GM12878 (cell line): ENCODE results near the gene UGT2A1. TPM values are rescaled to one million over a fixed set of nuclear protein-coding genes. Genes with fewer than 3 reads are reported as not detected.

Experiments
- ATAC-seq: fragments of 200-7000 bp; cut with Tn5 transposase; 3 replicates; pipeline ENCODE4 v1.9.1; 2020; ENCODE audit warnings: mild to moderate bottlenecking, moderate library complexity
- BruUV-seq: library from RNA; stranded (reverse); fragments of 400-500 nt; replicated peaks from 2 replicates; lab custom pipeline; 2021; lab: Mats Ljungman, UMichigan
- CTCF ChIA-PET: fragments of 300-600 bp; sonication (Branson Sonifier 250); formaldehyde crosslinking; extraction: SDS; loops from one replicate; lab custom pipeline; 2021; ENCODE audit warnings: inconsistent platforms; lab: Yijun Ruan, JAX
- POLR2A ChIA-PET: fragments of 350-600 bp; formaldehyde crosslinking; extraction: SDS; loops from one replicate; lab custom pipeline; 2021; ENCODE audit warnings: inconsistent platforms; lab: Charles Lee
- RAD21 ChIA-PET: fragments of 300-600 bp; sonication (Branson Sonifier 250); formaldehyde crosslinking; loops from one replicate; lab custom pipeline; 2023; ENCODE audit warnings: antibody characterized with exemption; ENCODE audit not compliant: unreplicated experiment; lab: Charles Lee
- SMC1A ChIA-PET: fragments of 300-600 bp; sonication (Branson Sonifier 250); formaldehyde crosslinking; loops from one replicate; lab custom pipeline; 2023; ENCODE audit not compliant: unreplicated experiment, uncharacterized antibody; lab: Charles Lee
- DNase-seq: peaks from one replicate; pipeline ENCODE4 v3.0.0-alpha.2; 2011; ENCODE audit warnings: low read depth, low spot score
- FAIRE-seq: peaks from 3 replicates; lab custom pipeline; 2011; peaks lifted over from hg19 to GRCh38; lab: Jason Lieb, UNC
- H2AFZ ChIP-seq: 2 replicates; pipeline ENCODE4 v1.6.0; 2011; ENCODE audit warnings: low read depth, low read length, control low read depth; ENCODE audit not compliant: control insufficient read depth
- H3K27ac ChIP-seq: 2 replicates; pipeline ENCODE4 v1.5.1; 2011; ENCODE audit warnings: control low read depth; ENCODE audit not compliant: control insufficient read depth, insufficient read depth
- H3K27me3 ChIP-seq, 2 experiments: replicated peaks in 1 of 2; 2 replicates each; pipeline versions ENCODE4 v1.6.0 to v1.6.1; 2011; ENCODE audit warnings: low read length in 1 of 2; ENCODE audit not compliant: control insufficient read depth in 2 of 2, insufficient read depth in 2 of 2
- H3K36me3 ChIP-seq, 2 experiments: 2 replicates each; pipeline ENCODE4 v1.5.1; 2011; ENCODE audit warnings: low read length in 1 of 2; ENCODE audit not compliant: control insufficient read depth in 2 of 2, insufficient read depth in 2 of 2
- H3K4me1 ChIP-seq: 2 replicates; pipeline ENCODE4 v1.6.1; 2011; ENCODE audit warnings: mild to moderate bottlenecking, low read length, moderate library complexity, mixed read lengths; ENCODE audit not compliant: control insufficient read depth, insufficient read depth
- H3K4me2 ChIP-seq: 2 replicates; pipeline ENCODE4 v1.6.0; 2011; ENCODE audit warnings: control low read depth; ENCODE audit not compliant: control insufficient read depth, insufficient read depth
- H3K4me3 ChIP-seq: fragments of 200-600 bp; sonication (generic); 2 replicates; pipeline ENCODE4 v1.5.1; 2016
- H3K79me2 ChIP-seq: 2 replicates; pipeline ENCODE4 v1.6.0; 2011; ENCODE audit warnings: low read length; ENCODE audit not compliant: control insufficient read depth, insufficient read depth
- H3K9ac ChIP-seq: 2 replicates; pipeline ENCODE4 v1.8.0; 2011; ENCODE audit warnings: low read length, control low read depth, mixed read lengths; ENCODE audit not compliant: control insufficient read depth, insufficient read depth
- H3K9me3 ChIP-seq: replicated peaks from 3 replicates; pipeline ENCODE4 v1.5.1; 2011; ENCODE audit warnings: mild to moderate bottlenecking, low read length; ENCODE audit not compliant: control insufficient read depth, insufficient read depth
- H4K20me1 ChIP-seq: 2 replicates; pipeline ENCODE4 v1.6.0; 2011; ENCODE audit not compliant: control insufficient read depth, insufficient read depth
- ASH2L ChIP-seq: fragments of 300-600, 200-600 bp; sonication (generic); IDR thresholded peaks from 2 replicates; pipeline ENCODE4 v1.6.1; 2017; ENCODE audit warnings: low read depth, mild to moderate bottlenecking, borderline replicate concordance
- ATF3 ChIP-seq: IDR thresholded peaks from 2 replicates; pipeline ENCODE4 v1.6.1; 2011; ENCODE audit warnings: low read depth, mild to moderate bottlenecking, low read length, moderate library complexity, borderline replicate concordance; ENCODE audit errors: extremely low read depth
- BACH1 ChIP-seq: fragments of 450-650 bp; IDR thresholded peaks from 2 replicates; pipeline ENCODE4 v1.6.1; 2017; ENCODE audit warnings: mild to moderate bottlenecking, borderline replicate concordance
- ESRRA ChIP-seq: IDR thresholded peaks from 2 replicates; pipeline ENCODE4 v1.6.1; 2012; ENCODE audit warnings: mild to moderate bottlenecking, low read length, improper control_type of control experiment
- FOXK2 ChIP-seq: fragments of 450-650 bp; IDR thresholded peaks from 2 replicates; pipeline ENCODE4 v1.6.1; 2017; ENCODE audit warnings: mild to moderate bottlenecking, moderate library complexity
- GABPA ChIP-seq: IDR thresholded peaks from 2 replicates; pipeline ENCODE4 v1.6.1; 2014; ENCODE audit warnings: antibody characterized with exemption, low read depth, mild to moderate bottlenecking, inconsistent platforms
- HDGF ChIP-seq: fragments of 450-650 bp; IDR thresholded peaks from 2 replicates; pipeline ENCODE4 v1.6.1; 2016; ENCODE audit warnings: antibody characterized with exemption
- IKZF1 ChIP-seq: fragments of 450-650 bp; conservative IDR thresholded peaks from 2 replicates; pipeline ENCODE4 v1.6.1; 2017; ENCODE audit warnings: antibody characterized with exemption, mild to moderate bottlenecking
- IRF4 ChIP-seq: IDR thresholded peaks from 2 replicates; pipeline ENCODE4 v1.6.1; 2011; ENCODE audit warnings: low read depth, low read length
- NFXL1 ChIP-seq: fragments of 450-650 bp; IDR thresholded peaks from 2 replicates; pipeline ENCODE4 v1.6.1; 2017; ENCODE audit warnings: antibody characterized with exemption, mild to moderate bottlenecking, borderline replicate concordance
- NRF1 ChIP-seq: conservative IDR thresholded peaks from 2 replicates; pipeline ENCODE4 v1.6.1; 2011; ENCODE audit warnings: mild to moderate bottlenecking, low read depth, low read length, improper control_type of control experiment
- RAD51 ChIP-seq: fragments of 450-650 bp; IDR thresholded peaks from 2 replicates; pipeline ENCODE4 v1.6.1; 2016; ENCODE audit warnings: moderate library complexity, mild to moderate bottlenecking, inconsistent platforms
- SMAD1 ChIP-seq: fragments of 450-650 bp; IDR thresholded peaks from 2 replicates; pipeline ENCODE4 v1.6.1; 2018; ENCODE audit warnings: mild to moderate bottlenecking, low read depth; ENCODE audit not compliant: partially characterized antibody
- SMC3 ChIP-seq: IDR thresholded peaks from 2 replicates; pipeline ENCODE4 v1.6.1; 2011; ENCODE audit warnings: low read length, improper control_type of control experiment, borderline replicate concordance
- TBL1XR1 ChIP-seq: IDR thresholded peaks from 2 replicates; pipeline ENCODE4 v1.6.1; 2012; ENCODE audit warnings: low read depth, low read length, improper control_type of control experiment
- YBX1 ChIP-seq: fragments of 450-650 bp; IDR thresholded peaks from 2 replicates; pipeline ENCODE4 v1.6.1; 2016; ENCODE audit warnings: antibody characterized with exemption
- ZBED1 ChIP-seq: IDR thresholded peaks from 2 replicates; pipeline ENCODE4 v1.6.1; 2016; ENCODE audit warnings: borderline replicate concordance
- WGBS: methylation state at CpG from one replicate; pipeline ENCODE4 v1.1.6; 2016; ENCODE audit warnings: low lambda C conversion rate; ENCODE audit not compliant: insufficient replicate concordance, insufficient coverage; ENCODE audit errors: missing lambda C conversion rate; 5-methylcytosine and 5-hydroxymethylcytosine counted together
- in situ Hi-C: fragments of 300-500 bp; cut with MboI; formaldehyde crosslinking; loops from 9 replicates; pipeline ENCODE4 v1.14.3; 2018; ENCODE audit warnings: mixed read lengths
- intact Hi-C: fragments of 100-400 bp; cut with micrococcal nuclease; formaldehyde crosslinking; loops from one replicate; pipeline ENCODE4 v1.14.2; 2022; ENCODE audit not compliant: unreplicated experiment
- polyA plus RNA-seq, 11 experiments: library from polyadenylated mRNA; depleted of rRNA in 4 of 11; unstranded in 6 of 11; stranded (reverse) in 5 of 11; fragments of >200 nt; fragmentation: Nextera tagmentation in 4 of 11; fragmentation: Illumina TruSeq in 1 of 11; extraction: Ambion mirVana in 4 of 11; extraction: Trizol in 1 of 11; gene quantifications; 1 replicate in 1 of 11; 2 replicates in 10 of 11; pipeline versions ENCODE4 v1.2.1 to v1.2.3, GENCODE V29; 2011 to 2016; ENCODE audit warnings: inconsistent platforms in 2 of 11, missing spikeins in 2 of 11, low read depth in 1 of 11
- total RNA-seq, 4 experiments: library from RNA; depleted of rRNA in 3 of 4; stranded (reverse); fragments of >200 nt in 3 of 4; fragmentation: Illumina TruSeq in 1 of 4; extraction: Trizol in 1 of 4; gene quantifications; 2 replicates each; pipeline versions ENCODE4 v1.2.1 to v1.2.3, GENCODE V29; 2013 to 2021
- TF ChIP-seq, protein P1 (sequence below): IDR thresholded peaks from 2 replicates; pipeline ENCODE4 v1.6.1; 2011; ENCODE audit warnings: mild to moderate bottlenecking, low read depth, low read length, moderate library complexity; ENCODE audit not compliant: insufficient replicate concordance
- TF ChIP-seq, protein P2 (sequence below): fragments of 150-350 bp; IDR thresholded peaks from 2 replicates; pipeline ENCODE4 v1.6.1; 2016; ENCODE audit warnings: low read depth, low read length

Gene UGT2A1
- total and polyA plus RNA-seq, 10 of the 15 experiments (the other 5 are each of a cell fraction or from before 2014, with no cell fraction given), result 0.04 to 0.50 (median 0.08) TPM; not detected in 5

GRCh38 chr4:69591364-69591763 lies 61.7 kb downstream of the UGT2A1 start:
- in situ Hi-C loops, result no loop called here
- POLR2A ChIA-PET, result no interaction called here
- RAD21 ChIA-PET, result no interaction called here

More at GRCh38 chr4:69591364-69591763, 61.7 kb downstream of the UGT2A1 start:
- H3K79me2 ChIP-seq, result no peaks in the 10 kb centered on the region
- no peak overlapping the region for H2AFZ ChIP-seq
- no peaks in the 10 kb centered on the region for H3K9me3 ChIP-seq
- no peaks in the 10 kb centered on the region for H3K4me1 ChIP-seq
- SMC1A ChIA-PET, result no interaction called here
- no peaks in the 10 kb centered on the region for H3K36me3 ChIP-seq
- no TSS peak for BruUV-seq
- CTCF ChIA-PET, result no interaction called here
- H4K20me1 ChIP-seq, result no peaks in the 10 kb centered on the region
- no peak for FAIRE-seq
- intact Hi-C loops, result no loop called here
- H3K9ac ChIP-seq, result no peak overlapping the region
- no peak overlapping the region for H3K27ac ChIP-seq
- TF ChIP-seq HDGF, result no peak
- TF ChIP-seq ASH2L, result no peak
- TF ChIP-seq IKZF1, result no peak
- TF ChIP-seq SMC3, result no peak
- no peak for TF ChIP-seq YBX1
- no peak for TF ChIP-seq ESRRA
- no peak for TF ChIP-seq NFXL1
- no peak for TF ChIP-seq GABPA
- TF ChIP-seq ZBED1, result no peak
- TF ChIP-seq RAD51, result no peak
- TF ChIP-seq TBL1XR1, result no peak
- TF ChIP-seq FOXK2, result no peak
- no peak for TF ChIP-seq IRF4
- no peak for TF ChIP-seq SMAD1
- TF ChIP-seq, protein P1, sequence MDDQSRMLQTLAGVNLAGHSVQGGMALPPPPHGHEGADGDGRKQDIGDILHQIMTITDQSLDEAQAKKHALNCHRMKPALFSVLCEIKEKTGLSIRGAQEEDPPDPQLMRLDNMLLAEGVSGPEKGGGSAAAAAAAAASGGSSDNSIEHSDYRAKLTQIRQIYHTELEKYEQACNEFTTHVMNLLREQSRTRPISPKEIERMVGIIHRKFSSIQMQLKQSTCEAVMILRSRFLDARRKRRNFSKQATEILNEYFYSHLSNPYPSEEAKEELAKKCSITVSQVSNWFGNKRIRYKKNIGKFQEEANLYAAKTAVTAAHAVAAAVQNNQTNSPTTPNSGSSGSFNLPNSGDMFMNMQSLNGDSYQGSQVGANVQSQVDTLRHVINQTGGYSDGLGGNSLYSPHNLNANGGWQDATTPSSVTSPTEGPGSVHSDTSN, result no peak
- no peak for TF ChIP-seq NRF1
- TF ChIP-seq, protein P2, sequence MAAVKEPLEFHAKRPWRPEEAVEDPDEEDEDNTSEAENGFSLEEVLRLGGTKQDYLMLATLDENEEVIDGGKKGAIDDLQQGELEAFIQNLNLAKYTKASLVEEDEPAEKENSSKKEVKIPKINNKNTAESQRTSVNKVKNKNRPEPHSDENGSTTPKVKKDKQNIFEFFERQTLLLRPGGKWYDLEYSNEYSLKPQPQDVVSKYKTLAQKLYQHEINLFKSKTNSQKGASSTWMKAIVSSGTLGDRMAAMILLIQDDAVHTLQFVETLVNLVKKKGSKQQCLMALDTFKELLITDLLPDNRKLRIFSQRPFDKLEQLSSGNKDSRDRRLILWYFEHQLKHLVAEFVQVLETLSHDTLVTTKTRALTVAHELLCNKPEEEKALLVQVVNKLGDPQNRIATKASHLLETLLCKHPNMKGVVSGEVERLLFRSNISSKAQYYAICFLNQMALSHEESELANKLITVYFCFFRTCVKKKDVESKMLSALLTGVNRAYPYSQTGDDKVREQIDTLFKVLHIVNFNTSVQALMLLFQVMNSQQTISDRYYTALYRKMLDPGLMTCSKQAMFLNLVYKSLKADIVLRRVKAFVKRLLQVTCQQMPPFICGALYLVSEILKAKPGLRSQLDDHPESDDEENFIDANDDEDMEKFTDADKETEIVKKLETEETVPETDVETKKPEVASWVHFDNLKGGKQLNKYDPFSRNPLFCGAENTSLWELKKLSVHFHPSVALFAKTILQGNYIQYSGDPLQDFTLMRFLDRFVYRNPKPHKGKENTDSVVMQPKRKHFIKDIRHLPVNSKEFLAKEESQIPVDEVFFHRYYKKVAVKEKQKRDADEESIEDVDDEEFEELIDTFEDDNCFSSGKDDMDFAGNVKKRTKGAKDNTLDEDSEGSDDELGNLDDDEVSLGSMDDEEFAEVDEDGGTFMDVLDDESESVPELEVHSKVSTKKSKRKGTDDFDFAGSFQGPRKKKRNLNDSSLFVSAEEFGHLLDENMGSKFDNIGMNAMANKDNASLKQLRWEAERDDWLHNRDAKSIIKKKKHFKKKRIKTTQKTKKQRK, result no peak
- TF ChIP-seq ATF3, result no peak
- TF ChIP-seq BACH1, result no peak
- TF ChIP-seq, all 136 proteins: peak for 0
- Histone ChIP-seq H3K4me3 (no peak overlapping the region), H3K4me2 (no peak overlapping the region), H3K27me3 (no peaks in the 10 kb centered on the region)
- 0% methylated on average over 1 of the region's 1 CpG for WGBS
- ATAC-seq, result no peak
- no peak for DNase-seq
